GM19463 (cell line): Measurements from ENCODE around the gene GUCY2C.

Source experiments
- ATAC-seq: cut with Tn5 transposase; IDR thresholded peaks from one replicate; pipeline ENCODE4 v1.9.1; 2021; ENCODE audit warnings: mild to moderate bottlenecking, moderate library complexity; ENCODE audit not compliant: unreplicated experiment

Gene GUCY2C

GRCh38 chr12:14629832-14630710 lies 66.3 kb downstream of the GUCY2C start:
- ATAC-seq = peak; percentile 96

- no peak for ATAC-seq
Measured at GRCh38 chr12:14628771-14629170, 67.6 kb downstream of the GUCY2C start.

- peak; percentile 67 for ATAC-seq
Measured at GRCh38 chr12:14621826-14622225, 74.6 kb downstream of the GUCY2C start.

GRCh38 chr12:14619741-14620501 lies 76.5 kb downstream of the GUCY2C start:
- ATAC-seq = peak; percentile 73

GRCh38 chr12:14618983-14619382 lies 77.4 kb downstream of the GUCY2C start:
- ATAC-seq = no peak

- peak; percentile 39 for ATAC-seq
Measured at GRCh38 chr12:14614704-14615121, 81.7 kb downstream of the GUCY2C start.

- ATAC-seq = peak; percentile 97
Measured at GRCh38 chr12:14613718-14614117, 82.7 kb downstream of the GUCY2C start.

- no peak for ATAC-seq
Measured at GRCh38 chr12:14612898-14613445, 83.4 kb downstream of the GUCY2C start.

- no peak for ATAC-seq
Measured at GRCh38 chr12:14612250-14612649, 84.1 kb downstream of the GUCY2C start.

- no peak for ATAC-seq
Measured at GRCh38 chr12:14611640-14612203, 84.7 kb downstream of the GUCY2C start.

- no peak for ATAC-seq
Measured at GRCh38 chr12:14607568-14607967, 88.8 kb downstream of the GUCY2C start.

- ATAC-seq = no peak
Measured at GRCh38 chr12:14605401-14605989, 90.9 kb downstream of the GUCY2C start.

- ATAC-seq = no peak
Measured at GRCh38 chr12:14601692-14602478, 94.5 kb downstream of the GUCY2C start.

- no peak for ATAC-seq
Measured at GRCh38 chr12:14597480-14597879, 98.9 kb downstream of the GUCY2C start.

- ATAC-seq = no peak
Measured at GRCh38 chr12:14591719-14592118, 104.7 kb downstream of the GUCY2C start.

- no peak for ATAC-seq
Measured at GRCh38 chr12:14589169-14590004, 107.0 kb downstream of the GUCY2C start.

GRCh38 chr12:14588571-14588970 lies 107.8 kb downstream of the GUCY2C start:
- ATAC-seq = no peak

- no peak for ATAC-seq
Measured at GRCh38 chr12:14578646-14579045, 117.8 kb downstream of the GUCY2C start.

GRCh38 chr12:14577344-14577743 lies 119.1 kb downstream of the GUCY2C start:
- no peak for ATAC-seq
